SK-N-SH (cell line): ENCODE measurements around the gene RNF32. TPM values are rescaled to one million over a fixed set of nuclear protein-coding genes. Genes with fewer than 3 reads are reported as not detected.

Experiments
- CTCF ChIA-PET: fragments of 300-600, 350-600 bp; formaldehyde crosslinking; extraction: SDS; loops from one replicate; lab custom pipeline; 2021; lab: Yijun Ruan, JAX
- POLR2A ChIA-PET: fragments of 350-600 bp; sonication (Branson Sonifier 250); formaldehyde crosslinking; extraction: SDS; loops from one replicate; lab custom pipeline; 2020; ENCODE audit warnings: antibody characterized with exemption, inconsistent platforms; lab: Yijun Ruan, JAX
- DNase-seq: peaks from one replicate; pipeline ENCODE4 v3.0.0; 2012
- H2AFZ ChIP-seq: fragments of 200-600 bp; sonication (generic); 2 replicates; pipeline ENCODE4 v1.8.1; 2016; ENCODE audit warnings: antibody characterized with exemption, mild to moderate bottlenecking, low read depth
- H3F3A ChIP-seq: fragments of 200-600 bp; sonication (generic); replicated peaks from 2 replicates; pipeline ENCODE3; 2016; ENCODE audit warnings: antibody characterized with exemption, mild to moderate bottlenecking; ENCODE audit not compliant: insufficient read depth
- H3K27ac ChIP-seq, 2 experiments: fragments of 200-500 bp in 1 of 2; fragments of 200-600 bp in 1 of 2; sonication (Bioruptor generic) in 1 of 2; sonication (generic), shearing (Covaris generic) in 1 of 2; 2 replicates each; pipeline versions ENCODE4 v1.5.1 to v1.6.1; 2014 to 2016; ENCODE audit warnings: low read depth in 2 of 2, inconsistent platforms in 1 of 2, low read length in 1 of 2, mild to moderate bottlenecking in 1 of 2, mixed read lengths in 1 of 2
- H3K27me3 ChIP-seq: fragments of 200-600 bp; sonication (generic), shearing (Covaris generic); 2 replicates; pipeline ENCODE4 v1.6.1; 2016; ENCODE audit warnings: mixed run types; ENCODE audit not compliant: insufficient read depth
- H3K36me3 ChIP-seq, 2 experiments: fragments of 200-500 bp in 1 of 2; fragments of 200-600 bp in 1 of 2; sonication (Bioruptor generic) in 1 of 2; sonication (generic) in 1 of 2; replicated peaks in 1 of 2; 2 replicates each; pipeline versions ENCODE3 to v1.5.1; 2014 to 2016; ENCODE audit warnings: low read length in 1 of 2, mild to moderate bottlenecking in 1 of 2; ENCODE audit not compliant: insufficient read depth in 2 of 2, control insufficient read depth in 1 of 2
- H3K4me1 ChIP-seq, 2 experiments: fragments of 200-500 bp in 1 of 2; fragments of 200-600 bp in 1 of 2; sonication (Bioruptor generic) in 1 of 2; sonication (generic), shearing (Covaris generic) in 1 of 2; 2 replicates each; pipeline versions ENCODE4 v1.5.1 to v1.6.1; 2014 to 2016; ENCODE audit warnings: low read depth in 1 of 2, low read length in 1 of 2, mixed run types in 1 of 2; ENCODE audit not compliant: insufficient read depth in 2 of 2, control insufficient read depth in 1 of 2
- H3K4me2 ChIP-seq: fragments of 200-600 bp; sonication (generic), shearing (Covaris generic); 2 replicates; pipeline ENCODE4 v1.6.1; 2017; ENCODE audit warnings: mixed run types
- H3K4me3 ChIP-seq, 2 experiments: fragments of 200-500 bp in 1 of 2; fragments of 200-600 bp in 1 of 2; sonication (Bioruptor generic) in 1 of 2; sonication (generic), shearing (Covaris generic) in 1 of 2; 2 replicates each; pipeline versions ENCODE4 v1.5.1 to v1.8.1; 2014 to 2016; ENCODE audit warnings: low read depth in 2 of 2, inconsistent platforms in 1 of 2, low read length in 1 of 2, mild to moderate bottlenecking in 1 of 2, mixed read lengths in 1 of 2, moderate library complexity in 1 of 2
- H3K79me2 ChIP-seq: fragments of 200-600 bp; sonication (generic); 2 replicates; pipeline ENCODE4 v1.8.1; 2017; ENCODE audit warnings: mild to moderate bottlenecking; ENCODE audit not compliant: insufficient read depth
- H3K9ac ChIP-seq: fragments of 200-600 bp; sonication (generic); 2 replicates; pipeline ENCODE4 v1.6.1; 2017; ENCODE audit warnings: mixed run types
- H3K9me2 ChIP-seq: fragments of 200-600 bp; sonication (generic); 2 replicates; pipeline ENCODE4 v1.6.1; 2017; ENCODE audit warnings: mixed run types
- H3K9me3 ChIP-seq: fragments of 200-600 bp; sonication (generic); 2 replicates; pipeline ENCODE4 v1.6.1; 2017; ENCODE audit warnings: mixed run types, mild to moderate bottlenecking, moderate library complexity
- H4K20me1 ChIP-seq: fragments of 200-600 bp; sonication (generic); 2 replicates; pipeline ENCODE4 v1.6.1; 2017; ENCODE audit warnings: mild to moderate bottlenecking, mixed run types; ENCODE audit not compliant: insufficient read depth
- CHD2 ChIP-seq: fragments of 150-350 bp; IDR thresholded peaks from 2 replicates; pipeline ENCODE4 v1.6.1; 2018; ENCODE audit warnings: low read length; ENCODE audit not compliant: partially characterized antibody
- FOSL2 ChIP-seq: IDR thresholded peaks from 2 replicates; pipeline ENCODE4 v1.4.0; 2012; ENCODE audit warnings: low read depth, mild to moderate bottlenecking, moderate library complexity, borderline replicate concordance
- FOXJ3 ChIP-seq: sonication (generic); formaldehyde crosslinking; IDR thresholded peaks from 2 replicates; pipeline ENCODE4 v1.5.1; 2020; ENCODE audit warnings: mild to moderate bottlenecking, missing genetic modification reagents
- GABPA ChIP-seq: IDR thresholded peaks from 2 replicates; pipeline ENCODE4 v1.4.0; 2012; ENCODE audit warnings: low read depth, mild to moderate bottlenecking
- GATA2 ChIP-seq: sonication (generic); formaldehyde crosslinking; IDR thresholded peaks from 2 replicates; pipeline ENCODE4 v1.5.0; 2020; ENCODE audit warnings: mild to moderate bottlenecking, missing genetic modification reagents
- JUND ChIP-seq: IDR thresholded peaks from 2 replicates; pipeline ENCODE4 v1.4.0; 2012
- MAX ChIP-seq: IDR thresholded peaks from 2 replicates; pipeline ENCODE4 v1.4.0; 2012; ENCODE audit warnings: low read depth
- MXI1 ChIP-seq: IDR thresholded peaks from 2 replicates; pipeline ENCODE4 v1.6.1; 2012; ENCODE audit warnings: mild to moderate bottlenecking, low read depth, low read length, improper control_type of control experiment
- RAD21 ChIP-seq: IDR thresholded peaks from 2 replicates; pipeline ENCODE4 v1.6.1; 2012; ENCODE audit warnings: mild to moderate bottlenecking, low read length
- RCOR1 ChIP-seq: fragments of 150-350 bp; IDR thresholded peaks from 2 replicates; pipeline ENCODE4 v1.6.1; 2017; ENCODE audit warnings: antibody characterized with exemption, low read length
- REST ChIP-seq: IDR thresholded peaks from 2 replicates; pipeline ENCODE4 v1.6.1; 2012; ENCODE audit warnings: mild to moderate bottlenecking, low read depth, low read length, moderate library complexity
- RFX5 ChIP-seq: IDR thresholded peaks from 2 replicates; pipeline ENCODE4 v1.6.1; 2012; ENCODE audit warnings: mild to moderate bottlenecking, improper control_type of control experiment, low read length
- RXRA ChIP-seq: IDR thresholded peaks from 2 replicates; pipeline ENCODE4 v1.4.0; 2012; ENCODE audit warnings: low read depth, mild to moderate bottlenecking, borderline replicate concordance
- TCF12 ChIP-seq: IDR thresholded peaks from 2 replicates; pipeline ENCODE4 v1.4.0; 2012
- TEAD4 ChIP-seq: IDR thresholded peaks from 2 replicates; pipeline ENCODE4 v1.4.0; 2012; ENCODE audit warnings: mild to moderate bottlenecking, borderline replicate concordance; ENCODE audit not compliant: insufficient read depth
- USF1 ChIP-seq: IDR thresholded peaks from 2 replicates; pipeline ENCODE4 v1.4.0; 2012; ENCODE audit warnings: low read depth, borderline replicate concordance
- YY1 ChIP-seq: IDR thresholded peaks from 2 replicates; pipeline ENCODE4 v1.4.0; 2012; ENCODE audit warnings: low read depth, mild to moderate bottlenecking
- ZBTB33 ChIP-seq: IDR thresholded peaks from 2 replicates; pipeline ENCODE4 v1.4.0; 2012; ENCODE audit warnings: low read depth, borderline replicate concordance
- WGBS: methylation state at CpG from one replicate; pipeline ENCODE4 v1.1.6; 2017; ENCODE audit warnings: low lambda C conversion rate; 5-methylcytosine and 5-hydroxymethylcytosine counted together
- polyA plus RNA-seq, 3 experiments: library from polyadenylated mRNA; depleted of rRNA; stranded (reverse); fragments of >200 nt; gene quantifications; 2 replicates each; pipeline ENCODE4 v1.2.3, GENCODE V29; 2012

RNF32 gene
- polyA plus RNA-seq, 1 of the 3 experiments (the other 2 are of a cell fraction), result 2.3 TPM

GRCh38 chr7:156655251-156655650 is 14.7 kb downstream of the RNF32 start:
- Histone ChIP-seq H3K79me2 (no peaks in the 10 kb centered on the region), H2AFZ (no peak overlapping the region), H3K4me3 (no peak overlapping the region), H3K4me2 (no peak overlapping the region), H3F3A (no peaks in the 10 kb centered on the region), H4K20me1 (no peaks in the 10 kb centered on the region), H3K9ac (no peak overlapping the region), H3K9me2 (no peaks in the 10 kb centered on the region), H3K9me3 (no peaks in the 10 kb centered on the region), H3K27me3 (no peaks in the 10 kb centered on the region), H3K27ac (no peak overlapping the region), H3K36me3 (no peaks in the 10 kb centered on the region), H3K4me1 (peaks cover 0 to 4% of the 10 kb centered on the region in 2 experiments; a peak in 1 of 4 replicates)
- DNase-seq, result no peak
- CTCF ChIA-PET, result no interaction called here
- no peak for TF ChIP-seq FOSL2
- no peak for TF ChIP-seq USF1
- TF ChIP-seq ZBTB33, result no peak
- no peak for TF ChIP-seq MAX
- TF ChIP-seq RCOR1, result no peak
- TF ChIP-seq TCF12, result no peak
- no peak for TF ChIP-seq RAD21
- no peak for TF ChIP-seq GABPA
- no peak for TF ChIP-seq YY1
- TF ChIP-seq MXI1, result no peak
- no peak for TF ChIP-seq RFX5
- no peak for TF ChIP-seq CHD2
- TF ChIP-seq FOXJ3 (CRISPR knock-in tag), result no peak
- TF ChIP-seq TEAD4, result no peak
- no peak for TF ChIP-seq REST
- TF ChIP-seq GATA2, result no peak
- TF ChIP-seq JUND, result no peak
- TF ChIP-seq RXRA, result no peak
- POLR2A ChIA-PET, result no interaction called here
- WGBS, result 96% methylated on average over 6 of the region's 6 CpGs
